PC-9 (cell line): ENCODE measurements around the gene EML6. TPM values are rescaled to one million over a fixed set of nuclear protein-coding genes. Genes with fewer than 3 reads are reported as not detected.

Experiments used
- Bru-seq: library from RNA; stranded (reverse); fragments of 400-500 nt; gene quantifications from one replicate; lab custom pipeline; 2021; lab: Mats Ljungman, UMichigan
- BruChase-seq, 2 experiments: library from RNA; stranded (reverse); fragments of 400-500 nt; gene quantifications; one replicate each; lab custom pipeline; 2021; lab: Mats Ljungman, UMichigan
- BruUV-seq: library from RNA; stranded (reverse); fragments of 400-500 nt; replicated peaks from 2 replicates; lab custom pipeline; 2021; lab: Mats Ljungman, UMichigan
- CTCF ChIA-PET: fragments of 300-600 bp; sonication (Branson Sonifier 250); formaldehyde crosslinking; loops from one replicate; lab custom pipeline; 2022; ENCODE audit warnings: antibody characterized with exemption; lab: Charles Lee
- POLR2A ChIA-PET: fragments of 300-600 bp; sonication (Branson Sonifier 250); formaldehyde crosslinking; loops from one replicate; lab custom pipeline; 2022; ENCODE audit warnings: antibody characterized with exemption; ENCODE audit not compliant: unreplicated experiment; lab: Charles Lee
- DNase-seq, 2 experiments: peaks; one replicate each; pipeline versions ENCODE4 v3.0.0 to v3.0.0-alpha.2; 2015 to 2022; ENCODE audit warnings: mixed read lengths in 1 of 2
- H2AFZ ChIP-seq: fragments of 200-600 bp; sonication (generic); 2 replicates; pipeline ENCODE4 v1.8.1; 2017; ENCODE audit warnings: antibody characterized with exemption
- H3F3A ChIP-seq: fragments of 200-600 bp; sonication (generic); 2 replicates; pipeline ENCODE4 v1.8.1; 2017; ENCODE audit warnings: antibody characterized with exemption, mild to moderate bottlenecking, low read depth; ENCODE audit not compliant: insufficient read depth
- H3K27ac ChIP-seq: fragments of 200-600 bp; sonication (generic); 2 replicates; pipeline ENCODE4 v1.6.1; 2016; ENCODE audit warnings: mixed run types
- H3K27me3 ChIP-seq: fragments of 200-600 bp; sonication (generic); 2 replicates; pipeline ENCODE4 v1.6.1; 2016; ENCODE audit warnings: low read depth, mixed run types; ENCODE audit not compliant: insufficient read depth
- H3K36me3 ChIP-seq: fragments of 200-600 bp; sonication (generic); 2 replicates; pipeline ENCODE4 v1.6.1; 2016; ENCODE audit warnings: low read depth, mixed run types
- H3K4me1 ChIP-seq: fragments of 200-600 bp; sonication (generic); replicated peaks from 2 replicates; pipeline ENCODE4 v1.6.1; 2016; ENCODE audit warnings: mixed run types; ENCODE audit not compliant: insufficient read depth
- H3K4me2 ChIP-seq: fragments of 200-600 bp; sonication (generic); 2 replicates; pipeline ENCODE4 v1.6.1; 2017; ENCODE audit warnings: mixed run types
- H3K4me3 ChIP-seq: fragments of 200-600 bp; sonication (generic); 2 replicates; pipeline ENCODE4 v1.6.1; 2016; ENCODE audit warnings: mixed run types
- H3K79me2 ChIP-seq: fragments of 200-600 bp; sonication (generic); 2 replicates; pipeline ENCODE4 v1.6.1; 2017; ENCODE audit warnings: low read depth, mixed run types
- H3K9me2 ChIP-seq: fragments of 200-600 bp; sonication (generic); 2 replicates; pipeline ENCODE4 v1.8.1; 2017; ENCODE audit warnings: mild to moderate bottlenecking; ENCODE audit not compliant: insufficient read depth
- H3K9me3 ChIP-seq: fragments of 200-600 bp; sonication (generic); 2 replicates; pipeline ENCODE4 v1.8.1; 2016; ENCODE audit warnings: low read depth; ENCODE audit not compliant: insufficient read depth
- H4K20me1 ChIP-seq: fragments of 200-600 bp; sonication (generic); 2 replicates; pipeline ENCODE4 v1.8.1; 2017; ENCODE audit not compliant: insufficient read depth
- CTCF ChIP-seq: fragments of 200-600 bp; sonication (generic); conservative IDR thresholded peaks from 2 replicates; pipeline ENCODE4 v1.6.1; 2017; ENCODE audit warnings: mixed run types, antibody characterized with exemption, mild to moderate bottlenecking, moderate library complexity
- EZH2 ChIP-seq: fragments of 200-600 bp; sonication (generic); IDR thresholded peaks from 2 replicates; pipeline ENCODE4 v1.8.0; 2017; ENCODE audit warnings: antibody characterized with exemption, low read depth
- intact Hi-C: fragments of 100-400 bp; cut with micrococcal nuclease; formaldehyde crosslinking; loops from one replicate; pipeline ENCODE4 v1.10.0; 2022; ENCODE audit not compliant: unreplicated experiment
- long read RNA-seq: library from polyadenylated mRNA; stranded (forward); transcript quantifications from one replicate; pipeline ENCODE4 v2.0.0, GENCODE V29; 2022
- total RNA-seq: library from RNA; stranded (reverse); gene quantifications from 2 replicates; pipeline ENCODE4 v1.2.3, GENCODE V29; 2021

The EML6 gene
- total RNA-seq, result 3.7 and 6.7 TPM in 2 replicates
- percentile 42 among the genes with signal in this experiment for Bru-seq, nascent RNA
- BruChase-seq, experiment 1, labeled RNA remaining after a 2-hour chase, result percentile 45 among the genes with signal in this experiment
- BruChase-seq, experiment 2, labeled RNA remaining after a 6-hour chase, result percentile 52 among the genes with signal in this experiment
- long read RNA-seq, partial matches to known transcripts, result 1 of 2 reads
- long read RNA-seq, other reads (novel, unspliced or antisense), result 1 of 2 reads

- Histone ChIP-seq H3K4me1 (peaks cover 33% of the 10 kb centered on the region), H2AFZ (peak within 1 kb of the TSS; percentile 98), H3F3A (peaks cover 6% of the 10 kb centered on the region; the same call in 1 of the 2 replicates), H3K9me2 (no peaks in the 10 kb centered on the region), H3K27me3 (no peaks in the 10 kb centered on the region), H3K9me3 (no peaks in the 10 kb centered on the region), H3K79me2 (no peaks in the 10 kb centered on the region), H4K20me1 (no peaks in the 10 kb centered on the region), H3K4me3 (peak within 1 kb of the TSS; percentile 80), H3K36me3 (no peaks in the 10 kb centered on the region), H3K27ac (peak within 1 kb of the TSS; percentile 56), H3K4me2 (peak within 1 kb of the TSS; percentile 89)
- CTCF ChIA-PET, result interaction anchor here (0.6 to 1.5 kb wide), 4 partner anchors 19 to 199 kb away, joined by 3 to 5 read pairs (median 4); no protein-coding TSS in a partner anchor
- TSS peak; percentile 55 for BruUV-seq
- intact Hi-C loops, result loop anchor here (1.0 to 10.0 kb wide), 8 partner anchors 50 to 891 kb away; partner anchors contain the start of genes CFAP36, CLHC1, PPP4R3B and RPS27A
- peak; percentile 99 for DNase-seq
- POLR2A ChIA-PET, result interaction anchor here (0.6 to 1.0 kb wide), 5 partner anchors 49 to 796 kb away, joined by 3 to 7 read pairs (median 4); partner anchors contain the start of genes ACYP2 and CFAP36
- TF ChIP-seq EZH2, result no peak
- peak; percentile 36; the same call in 1 of the 2 replicates for TF ChIP-seq CTCF
Observed at GRCh38 chr2:54723131-54723995, at the start of gene EML6. EML6 (plus strand) TSS chr2:54723662; CDS start chr2:54725062, 1,400 bp downstream.

- no TSS peak for BruUV-seq
Observed at GRCh38 chr2:54675281-54675680, 48.2 kb upstream of the EML6 start.

More at GRCh38 chr2:54675281-54675680, 48.2 kb upstream of the EML6 start:
- TF ChIP-seq EZH2 (no peak), CTCF (no peak)
- ChIA-PET POLR2A (no interaction called here), CTCF (no interaction called here)
- H3K4me2 ChIP-seq, result no peak overlapping the region
- H2AFZ ChIP-seq, result no peak overlapping the region
- H3K4me3 ChIP-seq, result no peak overlapping the region
- H3K79me2 ChIP-seq, result no peaks in the 10 kb centered on the region
- H3F3A ChIP-seq, result peaks cover 27% of the 10 kb centered on the region; the same call in 1 of the 2 replicates
- H3K36me3 ChIP-seq, result no peaks in the 10 kb centered on the region; the same call in 1 of the 2 replicates
- H3K9me3 ChIP-seq, result no peaks in the 10 kb centered on the region
- H4K20me1 ChIP-seq, result no peaks in the 10 kb centered on the region
- H3K9me2 ChIP-seq, result no peaks in the 10 kb centered on the region
- H3K4me1 ChIP-seq, result peaks cover 22% of the 10 kb centered on the region
- no peaks in the 10 kb centered on the region for H3K27me3 ChIP-seq
- intact Hi-C loops, result no loop called here
- no peak overlapping the region for H3K27ac ChIP-seq
- no peak for DNase-seq
